ENCODE data around the gene LOXL3.

DNA sequence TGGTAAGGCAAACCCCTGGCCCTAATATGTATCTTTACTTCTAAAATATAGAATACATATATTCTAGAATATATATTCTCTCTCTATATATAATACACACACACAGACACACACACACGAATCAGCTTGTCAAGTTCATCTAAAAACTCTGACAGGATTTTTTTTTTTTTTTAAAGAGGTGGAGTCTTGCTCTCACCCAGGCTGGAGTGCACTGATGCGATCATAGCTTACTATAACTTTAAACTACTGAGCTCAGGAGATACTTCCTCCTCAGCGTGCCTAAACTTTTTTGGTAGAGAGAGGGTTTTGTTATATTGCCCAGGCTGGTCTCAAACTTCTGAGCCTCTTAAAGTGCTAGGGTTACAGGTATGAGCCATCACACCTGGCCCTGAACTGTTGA, 45.9 kb upstream of the LOXL3 start:
- TF ChIP-seq, protein P1, sequence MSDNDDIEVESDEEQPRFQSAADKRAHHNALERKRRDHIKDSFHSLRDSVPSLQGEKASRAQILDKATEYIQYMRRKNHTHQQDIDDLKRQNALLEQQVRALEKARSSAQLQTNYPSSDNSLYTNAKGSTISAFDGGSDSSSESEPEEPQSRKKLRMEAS (IDR thresholded peaks at IDR 0.05): no peak
- TF ChIP-seq TCF7L2 (IDR thresholded peaks at IDR 0.05; ENCODE audit: borderline replicate concordance, extremely low read depth, insufficient read depth, insufficient read length) (no peak), ELF1 (IDR thresholded peaks at IDR 0.05; ENCODE audit: borderline replicate concordance, low read depth) (no peak), EZH2 (IDR thresholded peaks at IDR 0.05) (no peak), CEBPB (IDR thresholded peaks at IDR 0.05; ENCODE audit: low read depth) (no peak), YY1 (IDR thresholded peaks at IDR 0.05; ENCODE audit: extremely low read depth, insufficient replicate concordance, low read depth, low read length) (no peak)
- TF ChIP-seq, protein P2, sequence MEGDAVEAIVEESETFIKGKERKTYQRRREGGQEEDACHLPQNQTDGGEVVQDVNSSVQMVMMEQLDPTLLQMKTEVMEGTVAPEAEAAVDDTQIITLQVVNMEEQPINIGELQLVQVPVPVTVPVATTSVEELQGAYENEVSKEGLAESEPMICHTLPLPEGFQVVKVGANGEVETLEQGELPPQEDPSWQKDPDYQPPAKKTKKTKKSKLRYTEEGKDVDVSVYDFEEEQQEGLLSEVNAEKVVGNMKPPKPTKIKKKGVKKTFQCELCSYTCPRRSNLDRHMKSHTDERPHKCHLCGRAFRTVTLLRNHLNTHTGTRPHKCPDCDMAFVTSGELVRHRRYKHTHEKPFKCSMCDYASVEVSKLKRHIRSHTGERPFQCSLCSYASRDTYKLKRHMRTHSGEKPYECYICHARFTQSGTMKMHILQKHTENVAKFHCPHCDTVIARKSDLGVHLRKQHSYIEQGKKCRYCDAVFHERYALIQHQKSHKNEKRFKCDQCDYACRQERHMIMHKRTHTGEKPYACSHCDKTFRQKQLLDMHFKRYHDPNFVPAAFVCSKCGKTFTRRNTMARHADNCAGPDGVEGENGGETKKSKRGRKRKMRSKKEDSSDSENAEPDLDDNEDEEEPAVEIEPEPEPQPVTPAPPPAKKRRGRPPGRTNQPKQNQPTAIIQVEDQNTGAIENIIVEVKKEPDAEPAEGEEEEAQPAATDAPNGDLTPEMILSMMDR (IDR thresholded peaks at IDR 0.05 in 2 of 3, conservative IDR thresholded peaks at IDR 0.05 in 1 of 3; ENCODE audit: borderline replicate concordance in 1 of 3, insufficient read depth in 1 of 3, low read depth in 2 of 3, low read length in 2 of 3): no peak
- TF ChIP-seq, protein P3, sequence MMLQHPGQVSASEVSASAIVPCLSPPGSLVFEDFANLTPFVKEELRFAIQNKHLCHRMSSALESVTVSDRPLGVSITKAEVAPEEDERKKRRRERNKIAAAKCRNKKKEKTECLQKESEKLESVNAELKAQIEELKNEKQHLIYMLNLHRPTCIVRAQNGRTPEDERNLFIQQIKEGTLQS (IDR thresholded peaks at IDR 0.05): no peak
- TF ChIP-seq, protein P4, sequence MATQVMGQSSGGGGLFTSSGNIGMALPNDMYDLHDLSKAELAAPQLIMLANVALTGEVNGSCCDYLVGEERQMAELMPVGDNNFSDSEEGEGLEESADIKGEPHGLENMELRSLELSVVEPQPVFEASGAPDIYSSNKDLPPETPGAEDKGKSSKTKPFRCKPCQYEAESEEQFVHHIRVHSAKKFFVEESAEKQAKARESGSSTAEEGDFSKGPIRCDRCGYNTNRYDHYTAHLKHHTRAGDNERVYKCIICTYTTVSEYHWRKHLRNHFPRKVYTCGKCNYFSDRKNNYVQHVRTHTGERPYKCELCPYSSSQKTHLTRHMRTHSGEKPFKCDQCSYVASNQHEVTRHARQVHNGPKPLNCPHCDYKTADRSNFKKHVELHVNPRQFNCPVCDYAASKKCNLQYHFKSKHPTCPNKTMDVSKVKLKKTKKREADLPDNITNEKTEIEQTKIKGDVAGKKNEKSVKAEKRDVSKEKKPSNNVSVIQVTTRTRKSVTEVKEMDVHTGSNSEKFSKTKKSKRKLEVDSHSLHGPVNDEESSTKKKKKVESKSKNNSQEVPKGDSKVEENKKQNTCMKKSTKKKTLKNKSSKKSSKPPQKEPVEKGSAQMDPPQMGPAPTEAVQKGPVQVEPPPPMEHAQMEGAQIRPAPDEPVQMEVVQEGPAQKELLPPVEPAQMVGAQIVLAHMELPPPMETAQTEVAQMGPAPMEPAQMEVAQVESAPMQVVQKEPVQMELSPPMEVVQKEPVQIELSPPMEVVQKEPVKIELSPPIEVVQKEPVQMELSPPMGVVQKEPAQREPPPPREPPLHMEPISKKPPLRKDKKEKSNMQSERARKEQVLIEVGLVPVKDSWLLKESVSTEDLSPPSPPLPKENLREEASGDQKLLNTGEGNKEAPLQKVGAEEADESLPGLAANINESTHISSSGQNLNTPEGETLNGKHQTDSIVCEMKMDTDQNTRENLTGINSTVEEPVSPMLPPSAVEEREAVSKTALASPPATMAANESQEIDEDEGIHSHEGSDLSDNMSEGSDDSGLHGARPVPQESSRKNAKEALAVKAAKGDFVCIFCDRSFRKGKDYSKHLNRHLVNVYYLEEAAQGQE (IDR thresholded peaks at IDR 0.05; ENCODE audit: low read depth): no peak
